Suppressor macrophage treated with lipopolysaccharide for 4 hours (primary cell): ENCODE data around the gene SHANK3.
A peak's percentile ranks its signal among the peaks of the same experiment; 100 is the strongest.
"Not testable (repeated sequence)": the region's sequence is repeated elsewhere in the genome, so short reads cannot be mapped to it uniquely, and the experiment has no call there.

ENCODE experiments used
- DNase-seq: peaks from one replicate; pipeline ENCODE4 v3.0.0-alpha.2; 2020

SHANK3 gene

GRCh38 chr22:50672471-50673230 lies at the start of gene SHANK3:
TSS of gene SHANK3 (plus strand) at chr22:50672823.
- DNase-seq: no peak

DNA sequence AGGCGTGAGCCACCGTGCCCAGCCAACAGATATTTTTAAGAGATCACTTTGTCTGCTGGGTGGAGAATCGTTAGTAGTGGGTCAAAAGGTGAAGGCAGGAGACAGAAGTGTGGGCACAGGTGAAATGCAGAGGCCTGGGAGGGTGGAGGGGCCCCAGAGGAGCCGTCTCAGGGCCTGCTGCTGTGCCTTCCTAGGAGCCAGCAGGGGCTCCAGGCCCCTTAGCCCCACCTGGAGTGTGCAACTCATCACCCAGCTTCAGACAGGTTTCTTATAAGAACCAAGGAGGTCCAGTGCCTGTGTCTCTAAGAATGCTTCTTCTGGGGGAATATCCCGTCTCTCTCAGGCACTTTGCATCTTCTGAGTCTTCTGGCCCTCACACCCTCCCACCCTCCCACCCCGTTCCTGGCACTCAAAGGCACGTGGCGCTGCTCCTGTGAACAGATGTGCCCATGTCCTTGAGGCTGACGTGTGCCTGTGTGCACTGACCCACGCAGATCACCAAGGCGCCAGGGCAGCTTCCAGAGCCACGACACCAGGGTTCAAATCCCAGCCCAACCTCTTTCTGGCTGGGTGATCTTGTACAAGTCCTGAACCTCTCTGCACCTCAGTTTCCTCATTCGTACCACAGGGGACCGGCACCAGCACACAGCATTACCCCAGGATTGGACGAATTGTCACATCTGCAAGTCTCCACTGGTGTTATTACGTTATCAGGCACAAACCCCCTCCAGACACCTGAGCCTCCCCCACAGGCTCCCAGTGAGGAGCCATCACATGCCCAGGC lies 48.1 kb upstream of the SHANK3 start:
- no peak for DNase-seq

- DNase-seq: no peak
Observed at GRCh38 chr22:50625131-50625567, 47.5 kb upstream of the SHANK3 start.

DNA sequence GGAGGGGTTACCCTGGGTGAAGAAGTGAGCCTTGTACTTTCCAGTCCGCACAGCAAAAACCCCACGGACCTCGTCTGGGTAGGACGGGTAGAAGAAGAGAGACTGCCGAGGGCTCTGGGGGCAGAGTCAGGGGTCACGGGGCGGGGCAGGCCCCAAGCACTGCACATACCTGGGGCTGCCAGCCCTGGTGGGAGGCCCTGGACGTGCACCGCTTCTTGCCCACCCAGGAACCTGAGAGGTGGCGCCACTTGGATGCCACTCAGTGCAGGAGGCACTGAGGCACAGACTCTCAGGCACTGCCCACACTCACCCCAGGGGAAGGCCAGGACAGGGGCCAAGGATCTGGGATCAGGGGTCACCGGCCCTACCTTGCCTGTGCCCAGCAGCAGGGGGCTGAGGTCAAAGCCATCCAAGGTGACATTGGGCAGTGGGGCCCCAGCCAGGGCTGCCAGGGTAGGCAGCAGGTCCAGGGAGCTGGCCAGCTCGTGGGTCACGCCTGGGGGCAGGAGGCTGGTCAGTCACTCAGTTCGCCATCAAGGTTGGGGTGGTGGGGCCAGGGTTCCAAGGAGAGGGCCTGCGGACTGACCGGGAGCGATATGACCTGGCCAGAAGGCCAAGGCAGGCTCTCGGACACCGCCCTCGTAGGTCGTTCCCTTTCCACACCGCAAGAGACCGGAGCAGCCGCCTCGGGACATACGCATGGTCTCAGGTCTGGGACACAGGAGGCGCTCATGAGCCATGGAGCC lies 46.9 kb upstream of the SHANK3 start:
- no peak for DNase-seq

DNA sequence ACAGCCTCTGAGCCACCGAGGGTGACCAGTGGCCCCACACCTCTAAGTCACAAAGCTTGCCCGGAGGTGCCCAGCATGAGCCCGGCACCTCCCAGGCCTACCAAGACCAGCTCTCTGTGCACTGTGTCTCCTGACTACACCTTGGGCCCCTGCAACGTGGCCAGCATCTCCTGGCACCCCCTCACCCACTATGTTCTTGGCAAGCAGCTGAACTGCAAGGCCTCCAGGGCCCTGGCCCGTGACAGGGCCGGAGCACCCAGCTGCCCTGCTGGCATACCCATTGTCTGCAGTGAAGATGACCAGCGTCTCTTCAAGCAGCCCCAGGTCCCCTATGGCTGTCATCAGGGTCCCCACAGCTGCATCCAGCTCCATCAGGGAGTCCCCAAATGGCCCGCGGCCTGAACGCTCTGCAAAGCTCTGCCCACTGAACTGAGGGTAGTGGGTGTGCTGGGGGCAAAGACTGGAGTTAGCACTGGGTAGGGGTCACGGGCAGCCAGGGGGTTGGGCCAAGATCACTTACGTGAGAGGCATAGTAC lies 46.2 kb upstream of the SHANK3 start:
- no peak for DNase-seq

- no peak for DNase-seq
Observed at GRCh38 chr22:50626850-50627641, 45.6 kb upstream of the SHANK3 start.

DNA sequence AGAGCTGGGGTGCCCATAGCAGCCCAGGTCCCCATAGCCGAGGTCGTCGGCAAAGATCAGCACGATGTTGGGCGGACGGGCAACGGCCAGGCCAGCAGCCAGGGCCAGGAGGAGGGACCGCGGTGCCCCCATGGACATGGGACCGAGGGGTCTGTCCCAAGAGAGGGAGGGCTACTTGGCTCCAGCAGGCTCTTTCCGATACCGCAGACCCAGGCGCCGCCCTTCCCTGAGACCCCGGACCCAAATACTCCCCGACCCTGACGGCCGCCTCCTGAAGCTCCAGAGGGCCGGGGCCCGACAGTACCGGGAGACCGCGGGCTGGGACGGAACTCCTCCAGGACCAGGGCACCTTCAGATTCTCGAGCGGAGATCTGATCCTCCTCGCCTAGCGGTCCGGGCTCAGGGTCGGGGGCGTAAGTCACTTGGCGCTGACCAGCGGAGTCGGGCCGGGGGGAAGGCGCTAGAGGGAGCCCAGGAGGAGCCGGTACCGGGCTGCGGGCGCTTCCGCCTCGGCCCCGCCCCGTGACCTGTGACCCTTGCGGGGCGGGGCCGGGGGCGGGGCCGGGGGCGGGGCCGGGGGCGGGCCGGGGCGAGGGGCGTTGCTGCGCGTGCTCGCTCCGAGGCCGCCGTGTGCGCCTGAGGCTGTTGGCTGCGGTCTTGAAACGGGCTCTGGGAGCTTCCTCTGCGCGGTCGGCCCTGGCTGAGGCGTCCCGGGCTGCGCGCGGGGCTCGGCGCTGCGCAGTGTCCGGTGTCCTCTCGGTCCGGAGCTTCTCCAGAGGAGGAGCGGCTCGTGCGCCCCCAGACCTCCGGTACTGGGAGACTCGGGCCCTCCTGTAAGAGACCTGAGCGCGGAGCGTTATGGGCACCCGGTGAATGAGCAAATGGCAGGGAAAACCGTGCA lies 44.7 kb upstream of the SHANK3 start, which contains the start of gene ARSA:
Gene ARSA, minus strand, starts transcription at position 511 of the 901 bp plus-strand sequence. Its CDS starts 373 bp downstream, at position 138.
- peak; percentile 92 for DNase-seq

- no peak for DNase-seq
Observed at GRCh38 chr22:50628543-50629134, 44.0 kb upstream of the SHANK3 start.

GRCh38 chr22:50630376-50630775 lies 42.2 kb upstream of the SHANK3 start:
- DNase-seq: peak; percentile 14

GRCh38 chr22:50633086-50633485 lies 39.5 kb upstream of the SHANK3 start:
- no peak for DNase-seq

DNA sequence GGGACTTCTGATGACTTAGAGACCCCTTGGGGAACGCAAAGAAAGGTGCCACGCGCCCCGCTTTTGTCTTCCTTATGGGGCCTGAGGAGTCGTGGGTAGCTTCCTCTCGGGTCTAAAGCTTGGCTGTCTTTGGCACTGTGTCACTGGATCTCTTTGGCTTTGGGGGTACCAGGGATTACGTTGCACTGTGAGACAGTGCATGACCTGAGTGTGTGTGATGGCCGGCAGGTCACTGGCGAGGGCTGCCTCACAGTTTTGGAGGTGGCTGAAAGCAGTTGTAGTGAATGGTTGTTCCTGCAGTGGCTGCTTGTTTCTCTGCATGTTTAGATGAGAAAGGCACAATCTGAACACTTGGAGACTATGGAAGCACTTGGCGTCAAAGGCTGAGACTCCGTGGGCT lies 38.9 kb upstream of the SHANK3 start:
- no peak for DNase-seq

GRCh38 chr22:50635591-50635990 lies 37.0 kb upstream of the SHANK3 start:
- DNase-seq: no peak

GRCh38 chr22:50640296-50640695 lies 32.3 kb upstream of the SHANK3 start:
- DNase-seq: not testable (repeated sequence)

GRCh38 chr22:50640857-50641647 lies 31.6 kb upstream of the SHANK3 start:
- DNase-seq: no peak

DNA sequence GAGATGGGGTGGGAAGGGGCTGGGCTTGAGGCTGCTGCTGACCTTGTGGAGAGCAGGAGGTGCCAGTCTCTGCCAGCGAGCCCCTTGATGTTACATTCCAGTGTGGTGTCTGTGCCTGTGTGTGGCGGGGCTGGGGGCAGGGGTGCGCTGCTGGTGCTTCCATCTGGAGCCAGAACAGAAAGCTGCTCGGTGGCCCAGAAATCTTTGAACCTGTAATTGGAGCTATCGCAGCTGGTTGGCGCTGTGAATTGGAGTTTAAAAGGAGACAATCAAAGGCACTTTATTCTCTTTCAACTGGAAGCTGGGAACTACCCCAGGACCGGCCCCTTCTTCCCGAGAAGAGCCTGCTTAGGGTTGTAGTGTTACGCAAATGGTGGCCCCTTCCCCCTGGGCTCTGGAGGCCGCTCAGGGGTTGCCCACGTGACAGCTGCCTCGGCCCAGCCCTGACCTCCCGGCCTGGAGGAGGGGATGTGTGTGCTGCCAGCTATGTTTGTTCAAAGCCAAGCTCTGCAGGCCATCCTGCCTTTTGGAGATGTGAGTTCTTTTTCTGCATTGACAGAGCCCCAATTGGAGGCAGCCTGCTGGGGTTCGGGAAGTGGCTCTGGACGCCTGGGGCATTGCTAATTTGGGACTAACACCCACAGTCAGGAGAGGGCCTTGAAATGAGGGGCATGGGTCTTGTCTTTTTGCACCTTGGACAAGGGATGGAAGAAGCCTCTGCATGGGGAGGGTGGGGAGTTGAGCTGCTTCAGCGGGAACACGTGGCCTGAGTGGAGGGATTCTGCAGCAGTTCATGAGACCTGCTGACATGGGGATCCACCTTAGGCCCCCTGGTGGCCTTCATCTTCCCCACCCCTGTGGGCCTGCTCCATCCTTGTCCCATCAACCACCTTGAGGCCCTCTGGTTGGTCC lies 30.7 kb upstream of the SHANK3 start:
- no peak for DNase-seq

DNA sequence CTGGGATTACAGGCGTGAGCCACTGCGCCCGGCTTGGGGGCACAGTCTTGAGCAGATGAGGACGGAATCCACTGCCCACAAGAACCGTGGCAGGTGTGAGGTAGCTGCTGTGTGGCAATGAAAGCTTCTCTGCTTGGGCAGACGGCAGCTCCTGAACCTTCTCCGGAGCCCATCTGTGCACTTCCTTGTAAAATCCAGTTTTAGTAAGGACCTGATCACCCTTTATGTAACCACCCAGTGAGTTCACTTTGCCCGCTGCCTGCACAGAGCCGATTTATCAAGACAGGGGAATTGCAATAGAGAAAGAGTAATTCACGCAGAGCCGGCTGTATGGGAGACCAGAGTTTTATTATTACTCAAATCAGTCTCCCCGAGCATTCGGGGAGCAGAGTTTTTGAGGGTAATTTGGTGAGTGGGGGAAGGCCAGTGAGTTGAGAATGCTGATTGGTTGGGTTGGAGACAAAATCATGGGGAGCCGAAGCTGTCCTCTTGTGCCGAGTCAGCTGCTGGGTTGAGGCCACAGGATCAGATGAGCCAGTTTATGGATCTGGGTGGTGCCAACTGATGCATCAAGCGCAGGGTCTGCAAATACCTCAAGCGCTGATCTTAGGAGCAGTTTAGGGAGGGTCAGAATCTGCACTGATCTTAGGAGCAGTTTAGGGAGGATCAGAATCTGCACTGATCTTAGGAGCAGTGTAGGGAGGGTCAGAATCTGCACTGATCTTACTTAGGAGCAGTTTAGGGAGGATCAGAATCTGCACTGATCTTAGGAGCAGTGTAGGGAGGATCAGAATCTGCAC lies 29.4 kb upstream of the SHANK3 start:
- not testable (repeated sequence) for DNase-seq

DNA sequence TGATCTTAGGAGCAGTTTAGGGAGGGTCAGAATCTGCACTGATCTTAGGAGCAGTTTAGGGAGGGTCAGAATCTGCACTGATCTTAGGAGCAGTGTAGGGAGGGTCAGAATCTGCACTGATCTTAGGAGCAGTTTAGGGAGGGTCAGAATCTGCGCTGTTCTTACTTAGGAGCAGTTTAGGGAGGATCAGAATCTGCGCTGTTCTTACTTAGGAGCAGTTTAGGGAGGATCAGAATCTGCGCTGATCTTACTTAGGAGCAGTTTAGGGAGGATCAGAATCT lies 28.9 kb upstream of the SHANK3 start:
- DNase-seq: not testable (repeated sequence)

GRCh38 chr22:50653256-50653655 lies 19.4 kb upstream of the SHANK3 start:
- DNase-seq: no peak
